ENCODE results near the gene MEGF10.

DNA sequence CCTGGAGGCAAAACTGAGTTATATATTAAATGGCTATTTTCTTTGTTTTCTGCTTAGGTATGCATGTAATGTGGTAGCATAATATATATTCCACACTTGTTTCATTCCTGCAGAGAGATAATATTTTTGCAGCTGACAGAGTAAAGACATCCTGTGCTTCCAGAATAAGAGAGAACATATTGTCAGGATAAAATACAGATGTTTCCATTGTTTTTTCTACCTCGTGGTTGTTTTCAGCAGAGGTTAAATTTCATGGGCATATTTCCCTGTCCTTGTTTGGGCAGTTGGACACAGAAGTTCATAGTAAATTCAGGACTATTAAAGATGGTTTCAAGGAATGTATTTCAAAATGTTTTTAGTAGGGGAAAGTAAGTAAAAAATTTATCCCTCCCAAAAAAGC, 47.6 kb upstream of the MEGF10 start:
- TF ChIP-seq, protein P1, sequence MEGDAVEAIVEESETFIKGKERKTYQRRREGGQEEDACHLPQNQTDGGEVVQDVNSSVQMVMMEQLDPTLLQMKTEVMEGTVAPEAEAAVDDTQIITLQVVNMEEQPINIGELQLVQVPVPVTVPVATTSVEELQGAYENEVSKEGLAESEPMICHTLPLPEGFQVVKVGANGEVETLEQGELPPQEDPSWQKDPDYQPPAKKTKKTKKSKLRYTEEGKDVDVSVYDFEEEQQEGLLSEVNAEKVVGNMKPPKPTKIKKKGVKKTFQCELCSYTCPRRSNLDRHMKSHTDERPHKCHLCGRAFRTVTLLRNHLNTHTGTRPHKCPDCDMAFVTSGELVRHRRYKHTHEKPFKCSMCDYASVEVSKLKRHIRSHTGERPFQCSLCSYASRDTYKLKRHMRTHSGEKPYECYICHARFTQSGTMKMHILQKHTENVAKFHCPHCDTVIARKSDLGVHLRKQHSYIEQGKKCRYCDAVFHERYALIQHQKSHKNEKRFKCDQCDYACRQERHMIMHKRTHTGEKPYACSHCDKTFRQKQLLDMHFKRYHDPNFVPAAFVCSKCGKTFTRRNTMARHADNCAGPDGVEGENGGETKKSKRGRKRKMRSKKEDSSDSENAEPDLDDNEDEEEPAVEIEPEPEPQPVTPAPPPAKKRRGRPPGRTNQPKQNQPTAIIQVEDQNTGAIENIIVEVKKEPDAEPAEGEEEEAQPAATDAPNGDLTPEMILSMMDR (IDR thresholded peaks at IDR 0.05): no peak
- TF ChIP-seq POLR2A (IDR thresholded peaks at IDR 0.05): no peak
- no peak for TF ChIP-seq EP300 (IDR thresholded peaks at IDR 0.05)

Data from gastroesophageal sphincter (tissue), 3 donors.